Esophagus (tissue), 2 donors: ENCODE data around the gene DEDD. TPM values are rescaled to one million over a fixed set of nuclear protein-coding genes. Genes with fewer than 3 reads are reported as not detected.

Experiments used
- H3K27ac ChIP-seq, 2 donors: one replicate each; pipeline ENCODE4 v1.5.1; 2013; ENCODE audit warnings: low read depth in 2 of 2, mild to moderate bottlenecking in 2 of 2, inconsistent platforms in 1 of 2, low read length in 1 of 2, moderate library complexity in 1 of 2
- H3K27me3 ChIP-seq, 2 donors: one replicate each; pipeline ENCODE4 v1.6.1; 2013; ENCODE audit warnings: low read length in 2 of 2, control low read depth in 1 of 2, mild to moderate bottlenecking in 1 of 2; ENCODE audit not compliant: insufficient read depth in 2 of 2, control insufficient read depth in 1 of 2
- H3K36me3 ChIP-seq, 2 donors: one replicate each; pipeline ENCODE4 v1.6.1; 2013; ENCODE audit warnings: low read length in 1 of 2; ENCODE audit not compliant: control insufficient read depth in 2 of 2, insufficient read depth in 2 of 2
- H3K4me1 ChIP-seq, 2 donors: one replicate each; pipeline ENCODE4 v1.6.1; 2013; ENCODE audit warnings: low read length in 1 of 2; ENCODE audit not compliant: control insufficient read depth in 2 of 2, insufficient read depth in 2 of 2
- H3K4me3 ChIP-seq, 2 donors: one replicate each; pipeline ENCODE4 v1.5.1; 2013; ENCODE audit warnings: low read length in 2 of 2, mild to moderate bottlenecking in 2 of 2, low read depth in 1 of 2, moderate library complexity in 1 of 2
- H3K9me3 ChIP-seq, 2 donors: one replicate each; pipeline ENCODE4 v1.6.1; 2013; ENCODE audit warnings: mild to moderate bottlenecking in 2 of 2, low read depth in 1 of 2, low read length in 1 of 2, moderate library complexity in 1 of 2; ENCODE audit not compliant: control insufficient read depth in 2 of 2, insufficient read depth in 1 of 2
- WGBS, 2 donors: extraction: QIAGEN DNeasy Blood & Tissue Kit; methylation state at CpG; one replicate each; pipeline ENCODE4 v1.1.7; 2013; 5-methylcytosine and 5-hydroxymethylcytosine counted together
- polyA plus RNA-seq, 2 donors: library from polyadenylated mRNA; stranded (reverse); fragments of 200-250 nt; gene quantifications; one replicate each; pipeline ENCODE4 v1.2.3, GENCODE V29; 2013
- donor health status: healthy with polysubstance abuse.
- donor health status: Bipolar disorder and iron deficiency.

Gene DEDD
- polyA plus RNA-seq, 2 donors, result 15.5 to 24.4 TPM

DNA sequence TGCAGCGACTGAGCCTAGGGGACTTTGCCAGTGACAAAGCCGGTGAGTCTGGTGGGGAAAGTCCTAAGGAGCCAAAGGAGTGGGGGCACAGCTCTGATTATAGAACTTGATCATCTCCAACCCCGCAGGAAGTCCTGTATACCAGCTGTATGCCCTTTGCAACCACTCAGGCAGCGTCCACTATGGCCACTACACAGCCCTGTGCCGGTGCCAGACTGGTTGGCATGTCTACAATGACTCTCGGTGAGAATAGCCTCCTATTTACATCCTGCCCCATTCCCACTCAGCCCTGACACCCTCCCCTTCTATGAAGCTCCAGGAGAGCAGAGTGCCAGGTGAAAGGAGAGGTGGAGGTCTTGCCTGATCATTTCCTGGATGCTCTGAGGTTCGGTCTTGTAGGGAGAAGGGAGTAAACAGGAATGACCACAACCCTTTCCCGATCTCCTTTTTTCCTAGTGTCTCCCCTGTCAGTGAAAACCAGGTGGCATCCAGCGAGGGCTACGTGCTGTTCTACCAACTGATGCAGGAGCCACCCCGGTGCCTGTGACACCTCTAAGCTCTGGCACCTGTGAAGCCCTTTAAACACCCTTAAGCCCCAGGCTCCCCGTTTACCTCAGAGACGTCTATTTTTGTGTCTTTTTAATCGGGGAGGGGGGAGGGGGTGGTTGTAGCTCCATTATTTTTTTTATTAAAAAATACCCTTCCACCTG is 32.6 kb upstream of the DEDD start:
- Histone ChIP-seq H3K4me3 (no peak overlapping the region), H3K9me3 (no peaks in the 10 kb centered on the region), H3K27me3 (no peaks in the 10 kb centered on the region), H3K36me3 (peaks cover 0 to 17% of the 10 kb centered on the region in 2 donors), H3K27ac (peak overlapping the region; percentile 92 to 97), H3K4me1 (peaks cover 4 to 25% of the 10 kb centered on the region in 2 donors)
- 58 to 64% methylated on average over 14 of the region's 14 CpGs for WGBS, 2 donors

DNA sequence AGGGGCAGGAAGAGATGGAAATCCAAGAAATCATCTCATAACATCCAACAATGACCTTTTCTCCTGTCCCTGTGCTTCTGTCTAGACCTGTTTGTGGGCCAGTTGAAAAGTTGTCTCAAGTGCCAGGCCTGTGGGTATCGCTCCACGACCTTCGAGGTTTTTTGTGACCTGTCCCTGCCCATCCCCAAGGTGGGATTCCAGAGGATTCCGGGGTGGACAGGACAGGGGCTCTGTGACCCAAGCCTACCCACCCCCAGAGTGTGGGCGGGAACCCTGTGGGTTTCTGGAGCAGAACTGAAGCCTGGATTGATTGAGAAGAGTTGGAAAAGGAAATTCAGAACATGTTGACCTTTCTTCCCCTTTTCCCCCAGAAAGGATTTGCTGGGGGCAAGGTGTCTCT is 31.3 kb upstream of the DEDD start:
- Histone ChIP-seq H3K9me3 (no peaks in the 10 kb centered on the region), H3K27me3 (no peaks in the 10 kb centered on the region), H3K4me1 (peaks cover 4 to 28% of the 10 kb centered on the region in 2 donors), H3K36me3 (peaks cover 0 to 13% of the 10 kb centered on the region in 2 donors), H3K4me3 (no peak overlapping the region), H3K27ac (no peak overlapping the region)
- WGBS, 2 donors, result 89 to 91% methylated on average over 5 of the region's 5 CpGs

- Histone ChIP-seq H3K4me3 (no peak overlapping the region), H3K9me3 (no peaks in the 10 kb centered on the region), H3K27ac (no peak overlapping the region), H3K36me3 (peaks cover 0 to 18% of the 10 kb centered on the region in 2 donors), H3K4me1 (peaks cover 4 to 30% of the 10 kb centered on the region in 2 donors), H3K27me3 (no peaks in the 10 kb centered on the region)
- 91 to 95% methylated on average over 10 of the region's 10 CpGs for WGBS, 2 donors
Observed at GRCh38 chr1:161162806-161163205, 30.3 kb upstream of the DEDD start.

DNA sequence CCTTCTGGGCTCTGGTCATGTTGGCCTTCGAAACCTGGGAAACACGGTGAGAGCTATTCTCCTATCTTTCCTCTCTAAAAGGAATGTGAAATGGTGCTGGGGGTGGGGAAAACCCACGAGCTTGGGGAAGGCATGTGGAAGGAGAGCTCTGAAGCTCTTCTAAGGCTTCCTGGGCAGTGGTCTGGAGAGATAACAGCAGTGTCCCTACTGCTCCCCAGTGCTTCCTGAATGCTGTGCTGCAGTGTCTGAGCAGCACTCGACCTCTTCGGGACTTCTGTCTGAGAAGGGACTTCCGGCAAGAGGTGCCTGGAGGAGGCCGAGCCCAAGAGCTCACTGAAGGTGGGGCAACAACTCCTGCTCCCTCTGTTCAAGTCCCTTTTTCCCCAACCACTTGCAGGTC is 29.6 kb upstream of the DEDD start:
- no peaks in the 10 kb centered on the region for H3K9me3 ChIP-seq
- H3K27ac ChIP-seq, result no peak overlapping the region
- 81 to 85% methylated on average over 7 of the region's 7 CpGs for WGBS, 2 donors
- peaks cover 0 to 18% of the 10 kb centered on the region in 2 donors for H3K36me3 ChIP-seq
- H3K27me3 ChIP-seq, result no peaks in the 10 kb centered on the region
- H3K4me3 ChIP-seq, result no peak overlapping the region
- peaks cover 4 to 27% of the 10 kb centered on the region in 2 donors for H3K4me1 ChIP-seq

- H3K36me3 ChIP-seq, result peaks cover 0 to 18% of the 10 kb centered on the region in 2 donors
- no peak overlapping the region for H3K27ac ChIP-seq
- H3K4me3 ChIP-seq, result no peak overlapping the region
- peaks cover 4 to 23% of the 10 kb centered on the region in 2 donors for H3K4me1 ChIP-seq
- WGBS, 2 donors, result 82 to 84% methylated on average over 5 of the region's 5 CpGs
- no peaks in the 10 kb centered on the region for H3K27me3 ChIP-seq
- H3K9me3 ChIP-seq, result no peaks in the 10 kb centered on the region
Observed at GRCh38 chr1:161161652-161162051, 29.2 kb upstream of the DEDD start.

DNA sequence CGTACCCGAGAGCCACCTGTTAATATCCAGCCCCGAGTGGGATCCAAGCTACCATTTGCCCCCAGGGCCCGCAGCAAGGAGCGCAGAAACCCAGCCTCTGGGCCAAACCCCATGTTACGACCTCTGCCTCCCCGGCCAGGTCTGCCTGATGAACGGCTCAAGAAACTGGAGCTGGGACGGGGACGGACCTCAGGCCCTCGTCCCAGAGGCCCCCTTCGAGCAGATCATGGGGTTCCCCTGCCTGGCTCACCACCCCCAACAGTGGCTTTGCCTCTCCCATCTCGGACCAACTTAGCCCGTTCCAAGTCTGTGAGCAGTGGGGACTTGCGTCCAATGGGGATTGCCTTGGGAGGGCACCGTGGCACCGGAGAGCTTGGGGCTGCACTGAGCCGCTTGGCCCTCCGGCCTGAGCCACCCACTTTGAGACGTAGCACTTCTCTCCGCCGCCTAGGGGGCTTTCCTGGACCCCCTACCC is 28.2 kb upstream of the DEDD start:
- H3K9me3 ChIP-seq, result no peaks in the 10 kb centered on the region
- WGBS, 2 donors, result 91 to 95% methylated on average over 22 of the region's 22 CpGs
- H3K27ac ChIP-seq, result no peak overlapping the region
- H3K27me3 ChIP-seq, result no peaks in the 10 kb centered on the region
- peaks cover 0 to 18% of the 10 kb centered on the region in 2 donors for H3K36me3 ChIP-seq
- no peak overlapping the region for H3K4me3 ChIP-seq
- H3K4me1 ChIP-seq, result peaks cover 4 to 23% of the 10 kb centered on the region in 2 donors

GRCh38 chr1:161159913-161160243 is 27.4 kb upstream of the DEDD start:
- Histone ChIP-seq H3K4me3 (peak overlapping the region; percentile 80 to 98), H3K27me3 (no peaks in the 10 kb centered on the region), H3K4me1 (peaks cover 4 to 18% of the 10 kb centered on the region in 2 donors), H3K36me3 (peaks cover 0 to 18% of the 10 kb centered on the region in 2 donors), H3K9me3 (no peaks in the 10 kb centered on the region), H3K27ac (peak overlapping the region; percentile 81 to 83)
- WGBS, 2 donors, result 5 to 9% methylated on average over 11 of the region's 11 CpGs

GRCh38 chr1:161159087-161159912 is 26.8 kb upstream of the DEDD start, which contains the start of gene USP21:
USP21 (plus strand) TSS chr1:161159500; CDS start chr1:161160641, 1,141 bp downstream.
- Histone ChIP-seq H3K36me3 (peaks cover 0 to 18% of the 10 kb centered on the region in 2 donors), H3K27me3 (no peaks in the 10 kb centered on the region), H3K27ac (peak within 1 kb of the TSS; percentile 81 to 83), H3K4me1 (peaks cover 4 to 17% of the 10 kb centered on the region in 2 donors), H3K4me3 (peak within 1 kb of the TSS; percentile 80 to 98), H3K9me3 (no peaks in the 10 kb centered on the region)
- 1% methylated on average over 54 to 60 of the region's 60 CpGs for WGBS, 2 donors

DNA sequence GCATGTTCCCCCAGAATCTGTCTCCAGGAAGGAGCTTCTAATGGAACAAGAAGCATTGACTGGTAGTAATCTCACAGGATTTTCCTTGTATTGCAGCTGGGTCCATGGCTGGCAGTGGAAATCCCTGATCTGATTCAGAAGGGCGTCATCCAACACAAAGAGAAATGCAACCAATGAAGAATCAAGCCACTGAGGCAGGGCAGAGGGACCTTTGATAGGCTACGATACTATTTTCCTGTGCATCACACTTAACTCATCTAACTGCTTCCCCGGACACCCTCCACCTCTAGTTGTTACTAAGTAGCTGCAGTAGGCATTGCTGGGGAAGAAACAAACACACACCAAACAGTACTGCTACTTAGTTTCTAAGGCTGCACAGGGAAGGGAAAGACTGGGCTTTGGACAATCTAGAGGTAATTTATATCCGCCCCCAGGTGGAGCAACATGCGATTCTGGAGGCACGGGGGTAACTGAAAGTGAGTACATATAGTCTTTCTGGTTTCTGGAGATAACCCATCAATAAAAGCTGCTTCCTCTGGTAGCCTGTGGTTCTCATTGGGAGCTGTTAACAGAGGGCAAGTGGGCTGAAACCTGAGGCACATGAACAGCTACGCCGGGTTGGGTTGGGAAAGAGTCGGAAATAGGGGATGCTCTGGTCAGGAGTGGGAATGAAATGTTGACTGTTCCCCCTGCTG is 26.0 kb upstream of the DEDD start:
- H3K4me3 ChIP-seq, result peak overlapping the region in 1 of 2 donors; percentile 80
- peak overlapping the region; percentile 81 for H3K27ac ChIP-seq
- H3K9me3 ChIP-seq, result no peaks in the 10 kb centered on the region
- peaks cover 0 to 18% of the 10 kb centered on the region in 2 donors for H3K36me3 ChIP-seq
- 51 to 64% methylated on average over 9 of the region's 9 CpGs for WGBS, 2 donors
- H3K27me3 ChIP-seq, result no peaks in the 10 kb centered on the region
- H3K4me1 ChIP-seq, result peaks cover 4 to 17% of the 10 kb centered on the region in 2 donors
